ENCODE results near the gene AIFM2.
"Not testable (repeated sequence)": the region's sequence is repeated elsewhere in the genome, so short reads cannot be mapped to it uniquely, and the experiment has no call there.

The AIFM2 gene

GRCh38 chr10:70090013-70090412 is 42.6 kb downstream of the AIFM2 start:
- no peak for DNase-seq

GRCh38 chr10:70088308-70088698 is 44.3 kb downstream of the AIFM2 start:
- no peak for DNase-seq

GRCh38 chr10:70087616-70088307 is 44.9 kb downstream of the AIFM2 start:
- no peak for DNase-seq

GRCh38 chr10:70085975-70086613 is 46.5 kb downstream of the AIFM2 start:
- DNase-seq: no peak

- no peak for DNase-seq
Observed at GRCh38 chr10:70084189-70084588, 48.4 kb downstream of the AIFM2 start.

GRCh38 chr10:70080789-70081188 is 51.8 kb downstream of the AIFM2 start:
- DNase-seq: not testable (repeated sequence)

GRCh38 chr10:70078937-70079336 is 53.7 kb downstream of the AIFM2 start:
- DNase-seq: no peak

- DNase-seq: no peak
Observed at GRCh38 chr10:70078329-70078728, 54.3 kb downstream of the AIFM2 start.

- no peak for DNase-seq
Observed at GRCh38 chr10:70074971-70075370, 57.7 kb downstream of the AIFM2 start.

- DNase-seq: no peak
Observed at GRCh38 chr10:70074165-70074564, 58.5 kb downstream of the AIFM2 start.

- no peak for DNase-seq
Observed at GRCh38 chr10:70070834-70071233, 61.8 kb downstream of the AIFM2 start.

- DNase-seq: no peak
Observed at GRCh38 chr10:70069346-70069745, 63.3 kb downstream of the AIFM2 start.

GRCh38 chr10:70068925-70069324 is 63.7 kb downstream of the AIFM2 start:
- DNase-seq: no peak

- DNase-seq: no peak
Observed at GRCh38 chr10:70067586-70067985, 65.0 kb downstream of the AIFM2 start.

- DNase-seq: no peak
Observed at GRCh38 chr10:70066190-70066589, 66.4 kb downstream of the AIFM2 start.

GRCh38 chr10:70064486-70064885 is 68.1 kb downstream of the AIFM2 start:
- DNase-seq: no peak

GRCh38 chr10:70063418-70064098 is 69.1 kb downstream of the AIFM2 start:
- no peak for DNase-seq

Data from activated CD4-positive, CD25-positive, alpha-beta regulatory T cell (primary cell).